HG03159 (cell line): ENCODE measurements around the gene LAPTM4A.
"Not testable (repeated sequence)": the region's sequence is repeated elsewhere in the genome, so short reads cannot be mapped to it uniquely, and the experiment has no call there.

ENCODE experiments used
- ATAC-seq: cut with Tn5 transposase; IDR thresholded peaks from one replicate; pipeline ENCODE4 v1.9.1; 2021; ENCODE audit warnings: mild to moderate bottlenecking, moderate library complexity; ENCODE audit not compliant: unreplicated experiment

The LAPTM4A gene

GRCh38 chr2:20051532-20052228, at the start of gene LAPTM4A:
LAPTM4A (minus strand) TSS chr2:20051628; CDS start chr2:20051520, 108 bp downstream.
- ATAC-seq: peak; percentile 95

DNA sequence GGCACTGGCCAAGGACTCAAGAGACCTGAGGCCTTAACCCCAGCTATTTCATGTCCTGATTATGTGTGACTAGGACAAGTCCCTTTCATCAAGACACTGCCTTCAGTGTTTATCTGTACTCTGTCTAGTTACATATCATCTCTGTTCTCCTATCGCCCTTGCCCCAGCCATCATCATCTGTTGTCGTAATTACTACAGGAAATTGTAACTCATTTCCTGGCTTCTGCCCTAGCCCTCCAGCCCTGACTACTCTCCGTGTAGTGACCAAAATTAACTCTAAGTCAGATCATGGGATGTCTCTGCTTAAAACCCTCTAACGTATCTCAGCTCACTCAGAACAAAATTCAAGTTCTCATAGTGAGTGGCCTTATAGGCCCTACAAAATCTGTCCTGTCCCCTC, 49.3 kb upstream of the LAPTM4A start:
- no peak for ATAC-seq

DNA sequence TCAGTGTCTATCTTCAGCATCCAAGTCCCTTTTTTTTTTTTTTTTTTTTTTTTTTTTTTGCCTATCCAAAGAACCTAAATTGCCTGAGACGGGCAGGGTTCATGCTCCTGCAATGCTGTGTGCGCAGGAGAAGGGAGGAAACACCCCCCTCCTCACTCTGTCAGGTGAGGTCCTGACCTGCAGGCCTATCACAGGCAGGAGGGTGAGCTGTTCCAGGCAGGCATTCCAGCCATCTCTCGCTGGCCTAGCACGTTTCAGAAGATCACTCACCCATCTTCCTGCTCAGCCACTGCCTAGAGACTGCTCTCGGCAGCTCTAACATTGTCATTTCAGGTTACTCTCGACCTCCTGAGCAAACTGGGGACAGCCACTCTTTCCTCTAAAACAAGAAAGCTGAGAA, 48.4 kb upstream of the LAPTM4A start:
- no peak for ATAC-seq

DNA sequence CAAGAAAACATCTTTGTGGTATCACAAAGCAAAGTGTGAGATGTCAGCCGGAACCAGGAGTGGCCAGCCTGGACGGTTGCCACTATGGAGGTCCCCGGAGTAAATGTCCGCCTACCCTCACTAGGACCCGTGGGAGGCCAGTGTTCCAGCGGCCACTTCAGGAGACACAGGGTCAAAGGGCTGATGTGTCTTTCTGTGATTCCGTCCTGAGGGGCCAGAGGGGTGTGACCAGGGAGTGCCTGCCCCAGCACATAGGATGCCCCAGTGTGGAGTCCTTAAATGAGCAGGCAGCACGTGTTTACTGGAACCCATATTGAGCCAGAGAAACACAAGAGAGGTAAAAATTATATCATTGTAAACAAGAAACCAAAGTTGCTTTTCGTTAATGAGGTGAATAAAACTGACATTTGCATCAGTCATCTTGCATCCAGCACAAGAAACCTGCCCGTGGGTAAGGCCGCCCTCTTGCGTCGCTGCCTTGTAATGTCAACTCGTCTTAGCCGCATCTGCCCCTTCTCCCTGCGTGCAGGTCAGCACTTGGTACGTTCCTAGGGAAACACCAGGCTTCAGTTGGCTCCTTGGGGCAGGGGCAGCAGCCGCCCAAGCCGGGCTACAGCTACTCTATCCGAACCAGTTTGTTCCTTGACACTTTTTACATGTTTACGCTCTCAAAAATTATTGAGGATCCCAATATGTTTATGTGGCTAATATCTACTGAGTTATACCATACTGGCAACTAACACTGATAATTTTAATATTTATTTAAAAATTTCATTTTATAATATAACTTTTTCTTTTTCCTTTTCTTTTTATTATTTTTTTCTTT, 46.7 kb upstream of the LAPTM4A start:
- peak; percentile 92 for ATAC-seq

- no peak for ATAC-seq
Measured at GRCh38 chr2:20095469-20095868, 44.0 kb upstream of the LAPTM4A start.

GRCh38 chr2:20094955-20095354, 43.5 kb upstream of the LAPTM4A start:
- ATAC-seq: no peak

DNA sequence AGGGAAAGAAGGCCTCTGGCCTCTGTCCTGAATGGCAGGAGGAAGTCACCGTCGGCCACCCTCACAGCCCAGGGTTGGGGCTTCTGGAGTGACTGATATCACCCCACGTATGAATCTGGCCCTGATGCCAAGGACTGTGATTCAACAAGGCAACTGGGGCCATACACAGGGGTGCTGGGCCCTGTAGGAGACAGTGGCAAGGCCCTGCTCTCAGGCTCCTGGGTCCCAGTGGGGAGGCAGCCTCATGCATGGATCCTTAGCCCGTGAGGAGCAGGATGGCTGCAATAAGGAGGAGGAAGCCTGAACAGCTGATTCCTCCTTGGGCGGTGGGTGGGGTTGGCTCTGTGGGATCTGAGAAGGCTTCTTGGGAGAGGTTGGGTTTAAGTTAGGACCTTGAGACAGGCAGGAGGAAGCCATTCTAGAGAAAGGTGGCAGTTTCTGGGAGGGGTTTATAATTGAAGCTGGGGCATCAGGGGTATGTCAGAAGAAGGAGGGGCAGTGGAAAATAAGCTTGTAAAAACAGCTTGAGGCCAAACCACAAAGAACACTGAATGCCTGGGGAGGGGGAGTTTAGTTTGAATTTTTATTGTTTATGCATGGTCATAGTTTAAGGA, 42.8 kb upstream of the LAPTM4A start:
- ATAC-seq: no peak

- ATAC-seq: no peak
Measured at GRCh38 chr2:20093263-20094141, 42.1 kb upstream of the LAPTM4A start.

DNA sequence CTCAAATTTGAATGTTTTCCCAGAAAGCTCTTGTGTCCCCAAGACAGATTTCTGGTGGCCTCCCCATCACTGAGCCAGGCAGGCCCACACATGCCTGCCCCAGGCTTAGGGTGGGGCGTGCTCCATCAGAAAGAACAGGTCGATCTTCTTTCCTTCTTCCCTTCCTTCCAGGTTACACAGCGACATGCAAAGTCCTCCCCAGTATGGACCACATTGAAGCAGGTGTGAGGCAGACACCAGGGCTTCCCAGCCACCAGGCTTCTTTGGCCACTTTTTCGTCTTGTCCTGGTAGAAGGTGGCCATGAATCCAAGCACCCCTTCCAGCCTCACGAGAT, 41.4 kb upstream of the LAPTM4A start:
- no peak for ATAC-seq

DNA sequence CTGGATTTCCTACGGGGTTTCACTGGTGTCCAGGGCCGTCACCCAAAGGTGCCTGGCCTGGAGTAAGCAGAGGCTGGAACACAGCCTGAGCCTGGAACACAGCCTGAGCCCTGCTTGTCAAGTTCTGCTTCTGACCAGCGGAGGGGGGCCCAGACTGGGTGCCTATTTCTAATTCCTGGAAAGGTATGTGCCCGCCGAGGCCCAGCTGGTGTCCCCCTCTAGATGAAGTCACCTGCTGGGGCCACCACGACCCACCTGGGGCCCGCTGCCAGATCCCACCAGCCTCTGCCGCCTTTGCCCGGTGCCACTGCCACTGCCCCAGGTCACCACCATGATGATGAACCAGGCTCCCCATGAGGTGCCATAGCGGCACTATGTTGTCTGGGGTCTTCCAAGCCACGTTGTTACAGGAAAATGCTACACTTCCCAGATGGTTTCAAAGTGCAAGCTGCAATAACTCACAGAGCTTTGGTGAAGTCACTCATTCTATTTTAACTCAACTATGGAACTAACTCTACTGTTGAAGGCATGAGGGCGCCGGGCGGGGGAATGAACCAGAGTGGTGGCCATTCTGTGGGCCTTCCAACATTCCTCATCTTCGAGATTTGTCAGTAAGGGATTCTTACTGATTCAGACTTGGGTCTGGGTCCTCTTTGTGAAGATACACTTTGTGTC, 40.9 kb upstream of the LAPTM4A start:
- ATAC-seq: no peak

DNA sequence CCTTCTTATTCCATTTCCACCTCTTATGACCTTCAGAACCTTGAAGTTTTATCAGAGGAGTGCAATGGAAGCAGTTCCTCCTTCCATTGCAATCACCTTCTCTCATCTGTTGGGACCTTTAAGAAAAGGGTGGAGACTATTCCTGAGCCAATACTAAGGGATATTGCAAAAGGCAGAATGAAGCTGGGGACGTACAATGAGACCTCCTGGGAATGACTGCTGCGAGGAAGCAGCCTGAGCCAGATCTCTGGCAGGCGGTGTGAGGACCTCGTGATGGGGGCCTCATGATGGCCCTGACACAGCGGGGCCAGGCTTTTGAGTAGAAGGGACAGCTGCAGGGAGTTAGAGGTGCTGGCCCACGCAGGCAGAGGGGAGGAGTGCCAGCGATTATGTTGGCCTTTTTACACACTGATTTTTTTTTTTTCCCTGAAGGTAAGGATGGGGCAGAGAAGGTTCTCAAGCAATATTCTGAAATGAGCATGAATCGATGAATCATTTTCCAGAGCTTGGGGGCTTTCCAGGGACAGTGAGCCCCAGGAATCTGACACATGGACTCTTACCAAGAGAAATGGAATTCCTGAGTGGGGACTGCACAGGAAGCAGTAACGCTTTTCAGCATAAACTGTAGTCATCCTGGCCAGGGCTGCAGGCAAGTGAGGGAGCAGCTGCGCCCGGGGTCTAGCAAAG, 40.0 kb upstream of the LAPTM4A start:
- ATAC-seq: no peak

GRCh38 chr2:20089715-20090464, 38.5 kb upstream of the LAPTM4A start:
- no peak for ATAC-seq

- ATAC-seq: not testable (repeated sequence)
Measured at GRCh38 chr2:20085909-20086308, 34.5 kb upstream of the LAPTM4A start.

- not testable (repeated sequence) for ATAC-seq
Measured at GRCh38 chr2:20082812-20083211, 31.4 kb upstream of the LAPTM4A start.

DNA sequence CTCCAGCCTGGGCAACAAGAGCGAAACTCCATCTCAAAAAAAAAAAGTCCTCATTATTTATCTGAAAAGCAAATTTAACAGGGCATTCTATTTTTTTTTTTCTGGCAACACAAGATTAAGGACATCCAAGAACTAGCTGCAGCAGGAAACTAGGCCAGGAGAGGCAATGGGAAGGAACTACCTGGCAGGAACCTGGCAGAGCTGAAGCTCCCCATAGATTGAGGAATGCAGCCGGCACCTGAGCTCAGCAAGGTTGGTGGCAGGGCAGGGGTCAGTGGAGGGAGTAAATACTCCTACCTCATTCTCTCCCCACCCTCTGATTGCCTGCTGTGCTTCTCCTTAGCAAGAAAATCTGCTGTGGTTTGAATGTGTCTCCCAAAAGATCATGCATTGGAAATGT, 30.4 kb upstream of the LAPTM4A start:
- ATAC-seq: no peak

DNA sequence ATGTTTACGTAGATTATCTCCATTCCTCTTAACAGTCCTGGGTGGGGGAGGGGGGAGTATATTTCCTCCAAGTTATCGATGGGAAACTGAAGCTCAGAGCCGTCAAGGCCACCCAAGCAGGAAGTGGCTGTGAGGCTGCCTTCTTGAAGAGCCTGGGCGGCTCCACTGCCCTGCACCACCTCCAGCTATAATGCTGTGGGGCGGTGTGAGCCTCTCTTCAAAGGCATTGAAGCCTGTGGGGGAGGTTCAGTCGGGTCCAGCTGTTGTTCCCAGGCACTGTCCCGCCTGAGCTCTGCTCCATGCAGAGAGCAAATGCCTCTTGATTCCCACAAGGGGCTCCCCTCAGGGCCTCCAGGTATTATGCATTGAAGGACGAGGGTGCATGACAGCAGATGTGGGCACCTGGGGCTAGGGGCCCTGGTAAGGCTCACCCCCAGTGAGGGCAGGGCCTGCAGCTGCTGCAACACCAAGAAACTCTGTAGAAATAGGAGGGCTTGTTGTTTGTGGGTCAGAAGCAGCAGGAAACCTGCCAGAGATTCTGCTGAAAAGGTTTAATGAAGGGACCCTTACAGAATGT, 29.5 kb upstream of the LAPTM4A start:
- ATAC-seq: no peak

GRCh38 chr2:20080428-20080827, 29.0 kb upstream of the LAPTM4A start:
- ATAC-seq: no peak

DNA sequence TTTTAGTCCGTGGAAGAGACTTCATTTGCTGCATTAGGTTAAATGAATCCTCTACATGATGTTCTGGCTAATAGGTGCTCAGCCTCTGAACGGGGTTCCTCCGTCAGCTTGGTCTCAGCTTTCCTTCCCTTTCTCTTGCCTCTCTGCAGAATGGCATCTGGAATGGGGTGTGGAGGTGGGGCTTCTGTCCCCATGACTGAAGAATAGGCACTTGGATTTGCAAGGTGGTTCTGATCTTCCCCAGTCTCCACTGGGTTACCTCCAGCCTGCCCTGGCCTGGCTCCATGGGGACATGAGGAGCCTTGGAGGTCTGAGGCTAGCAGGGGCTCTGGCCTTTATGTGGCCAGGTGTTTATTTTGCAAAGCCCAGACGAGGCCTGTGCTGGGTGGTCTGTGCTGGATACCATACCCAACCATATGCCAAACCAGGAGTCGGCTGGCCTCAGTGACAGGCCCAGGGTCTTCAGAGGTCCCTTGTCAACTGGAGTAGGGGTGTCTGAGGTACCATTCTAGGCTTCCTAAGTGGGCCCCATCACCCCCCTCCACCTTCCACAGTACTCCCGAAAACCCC, 28.2 kb upstream of the LAPTM4A start:
- no peak for ATAC-seq
